ENCODE measurements around the gene ANKRD24. TPM values are rescaled to one million over a fixed set of nuclear protein-coding genes. Genes with fewer than 3 reads are reported as not detected.
"Not testable (repeated sequence)": the region's sequence is repeated elsewhere in the genome, so short reads cannot be mapped to it uniquely, and the experiment has no call there.

Gene ANKRD24
- total and polyA plus RNA-seq, 7 donors = 0.34 to 2.7 (median 0.46) TPM

DNA sequence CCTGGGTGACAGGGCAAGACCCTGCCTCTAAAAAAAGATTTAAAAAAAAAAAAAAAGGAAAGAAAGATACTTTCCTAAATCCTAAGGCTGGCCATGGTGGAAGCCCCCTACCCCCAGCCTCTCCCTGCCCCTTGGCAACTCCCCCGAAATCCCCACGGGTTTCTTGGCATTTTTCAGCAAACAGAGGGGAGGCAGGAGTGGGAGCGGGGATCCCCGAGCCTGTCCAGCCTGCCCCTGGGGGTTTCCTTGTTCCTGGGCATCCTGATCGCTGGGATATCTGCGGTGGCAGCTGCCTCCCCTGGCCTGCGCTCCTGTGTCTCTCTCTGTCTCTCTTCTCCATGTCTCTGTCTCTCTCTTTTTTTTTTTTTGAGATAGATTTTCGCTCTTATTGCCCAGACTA lies 43.4 kb downstream of the ANKRD24 start:
- WGBS, 3 donors = 64 to 73% (median 70%) methylated on average over 7 to 8 of the region's 8 CpGs
- ATAC-seq (no peak), DNase-seq (no peak)
- Histone ChIP-seq H3K9me3 (no peaks in the 10 kb centered on the region), H3K4me3 (no peak overlapping the region), H3K27me3 (ENCODE audit: insufficient read depth in 3 of 3, low read length in 2 of 3) (peaks cover 0 to 32% (median 11%) of the 10 kb centered on the region in 3 donors), H3K4me1 (no peaks in the 10 kb centered on the region), H3K27ac (no peak overlapping the region), H3K36me3 (ENCODE audit: insufficient read depth in 1 of 2, low read depth in 1 of 2) (no peaks in the 10 kb centered on the region)
- TF ChIP-seq, protein P1, sequence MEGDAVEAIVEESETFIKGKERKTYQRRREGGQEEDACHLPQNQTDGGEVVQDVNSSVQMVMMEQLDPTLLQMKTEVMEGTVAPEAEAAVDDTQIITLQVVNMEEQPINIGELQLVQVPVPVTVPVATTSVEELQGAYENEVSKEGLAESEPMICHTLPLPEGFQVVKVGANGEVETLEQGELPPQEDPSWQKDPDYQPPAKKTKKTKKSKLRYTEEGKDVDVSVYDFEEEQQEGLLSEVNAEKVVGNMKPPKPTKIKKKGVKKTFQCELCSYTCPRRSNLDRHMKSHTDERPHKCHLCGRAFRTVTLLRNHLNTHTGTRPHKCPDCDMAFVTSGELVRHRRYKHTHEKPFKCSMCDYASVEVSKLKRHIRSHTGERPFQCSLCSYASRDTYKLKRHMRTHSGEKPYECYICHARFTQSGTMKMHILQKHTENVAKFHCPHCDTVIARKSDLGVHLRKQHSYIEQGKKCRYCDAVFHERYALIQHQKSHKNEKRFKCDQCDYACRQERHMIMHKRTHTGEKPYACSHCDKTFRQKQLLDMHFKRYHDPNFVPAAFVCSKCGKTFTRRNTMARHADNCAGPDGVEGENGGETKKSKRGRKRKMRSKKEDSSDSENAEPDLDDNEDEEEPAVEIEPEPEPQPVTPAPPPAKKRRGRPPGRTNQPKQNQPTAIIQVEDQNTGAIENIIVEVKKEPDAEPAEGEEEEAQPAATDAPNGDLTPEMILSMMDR (IDR thresholded peaks at IDR 0.05) = no peak
- intact Hi-C loops (cut with DNase I) = loop anchor here in 1 of 2 donors (10.0 kb wide), 1 partner anchor 361 kb away; the partner anchor contains the start of gene ZFR2

DNA sequence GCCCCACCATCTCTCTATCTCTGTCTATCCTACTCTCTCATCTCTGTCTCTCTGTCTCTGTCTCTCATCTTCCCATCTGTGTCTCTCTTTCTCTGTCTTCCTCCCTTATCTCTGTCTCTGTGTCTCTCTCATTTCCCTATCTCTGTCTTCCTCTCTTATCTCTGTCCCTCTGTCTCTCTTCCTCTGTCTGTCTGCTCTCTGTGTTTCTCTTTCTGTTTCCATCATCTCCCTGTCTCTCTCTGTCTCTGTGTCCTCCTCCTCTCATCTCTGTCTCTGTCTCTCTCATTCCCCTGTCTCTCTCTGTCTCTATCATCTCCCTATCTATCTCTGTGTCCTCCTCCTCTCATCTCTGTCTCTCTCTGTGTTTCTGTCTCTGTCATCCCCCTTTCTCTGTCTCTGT lies 45.3 kb downstream of the ANKRD24 start:
- no peak overlapping the region for H3K4me3 ChIP-seq
- peaks cover 0 to 48% (median 11%) of the 10 kb centered on the region in 3 donors for H3K27me3 ChIP-seq (ENCODE audit: insufficient read depth in 3 of 3, low read length in 2 of 3)
- H3K36me3 ChIP-seq (ENCODE audit: insufficient read depth in 1 of 2, low read depth in 1 of 2) = no peaks in the 10 kb centered on the region
- intact Hi-C loops (cut with DNase I) = loop anchor here in 1 of 2 donors (10.0 kb wide), 1 partner anchor 363 kb away; the partner anchor contains the start of gene ZFR2
- ATAC-seq (no peak), DNase-seq (no peak)
- H3K9me3 ChIP-seq = no peaks in the 10 kb centered on the region
- H3K4me1 ChIP-seq = no peaks in the 10 kb centered on the region
- no peak overlapping the region for H3K27ac ChIP-seq
- TF ChIP-seq, protein P1 (IDR thresholded peaks at IDR 0.05) = no peak

DNA sequence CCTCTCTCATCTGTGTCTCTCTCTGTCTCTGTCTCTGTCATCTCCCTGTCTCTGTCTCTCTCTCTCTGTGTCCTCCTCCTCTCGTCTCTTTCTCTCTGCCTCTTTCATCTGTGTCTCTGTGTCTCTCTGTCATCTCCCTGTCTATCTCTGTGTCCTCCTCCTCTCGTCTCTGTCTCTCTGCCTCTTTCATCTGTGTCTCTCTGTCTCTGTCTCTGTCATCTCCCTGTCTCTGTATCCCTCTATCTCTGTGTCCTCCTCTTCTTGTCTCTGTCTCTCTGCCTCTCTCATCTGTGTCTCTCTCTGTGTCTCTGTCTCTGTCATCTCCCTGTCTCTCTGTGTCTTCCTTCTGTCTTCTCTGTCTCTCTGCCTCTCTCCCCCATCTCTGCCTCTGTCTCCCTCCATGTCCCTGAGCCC lies 46.3 kb downstream of the ANKRD24 start:
- intact Hi-C loops (cut with DNase I) = loop anchor here in 1 of 2 donors (10.0 kb wide), 1 partner anchor 364 kb away; the partner anchor contains the start of gene ZFR2
- ATAC-seq (no peak), DNase-seq (no peak)
- Histone ChIP-seq H3K4me3 (no peak overlapping the region), H3K9me3 (no peaks in the 10 kb centered on the region), H3K27ac (no peak overlapping the region), H3K36me3 (ENCODE audit: insufficient read depth in 1 of 2, low read depth in 1 of 2) (no peaks in the 10 kb centered on the region), H3K4me1 (no peaks in the 10 kb centered on the region), H3K27me3 (ENCODE audit: insufficient read depth in 3 of 3, low read length in 2 of 3) (peaks cover 0 to 57% (median 13%) of the 10 kb centered on the region in 3 donors)
- WGBS, 3 donors = 55 to 68% (median 56%) methylated on average over 2 of the region's 2 CpGs
- TF ChIP-seq, protein P1 (IDR thresholded peaks at IDR 0.05) = no peak

DNA sequence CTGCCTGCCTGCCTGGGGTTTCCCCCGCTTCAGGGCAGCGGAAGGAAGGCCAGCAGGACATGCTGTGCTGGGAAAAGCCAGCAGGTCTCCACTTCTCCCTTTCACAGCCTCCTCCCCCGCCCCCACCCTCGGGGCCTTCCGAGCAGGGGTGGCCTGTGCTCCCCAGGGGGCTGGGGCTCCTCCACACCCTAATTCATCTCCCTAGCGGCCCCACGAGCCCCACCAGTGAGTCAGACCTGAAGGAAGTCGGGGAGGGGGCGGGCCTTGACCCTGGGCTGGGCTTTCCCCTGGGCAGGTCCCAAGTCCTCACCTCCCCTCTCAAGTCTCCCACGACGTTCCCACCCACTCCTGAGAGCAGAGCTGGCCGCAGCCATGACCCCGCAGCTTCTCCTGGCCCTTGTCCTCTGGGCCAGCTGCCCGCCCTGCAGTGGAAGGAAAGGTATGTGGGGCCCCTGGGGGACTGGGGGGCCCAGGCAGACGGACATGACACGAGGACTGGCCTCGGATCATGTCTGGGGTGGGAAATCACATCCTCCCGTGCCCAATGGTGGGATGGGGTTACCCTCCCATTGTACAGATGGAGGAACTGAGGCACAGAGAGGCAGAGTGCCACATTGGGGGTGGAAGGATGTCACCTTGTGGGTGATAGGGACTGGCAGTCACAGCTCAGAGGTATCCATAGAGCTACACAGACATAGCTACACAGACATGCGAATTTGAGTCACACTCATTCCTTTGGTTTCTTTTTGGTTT lies 46.9 kb downstream of the ANKRD24 start, which contains the start of gene EBI3:
Gene EBI3 (plus strand): TSS at position 345 of the 753 bp plus-strand sequence. CDS start 28 bp downstream, at position 373.
- TF ChIP-seq, protein P1 (IDR thresholded peaks at IDR 0.05) = no peak
- 7 to 10% (median 9%) methylated on average over 18 to 19 of the region's 19 CpGs for WGBS, 3 donors
- peak in 1 of 2 donors; percentile 33 for DNase-seq
- peaks cover 0 to 62% (median 15%) of the 10 kb centered on the region in 3 donors for H3K27me3 ChIP-seq (ENCODE audit: insufficient read depth in 3 of 3, low read length in 2 of 3)
- H3K4me3 ChIP-seq = peak within 1 kb of the TSS; percentile 22
- no peaks in the 10 kb centered on the region for H3K4me1 ChIP-seq
- H3K9me3 ChIP-seq = no peaks in the 10 kb centered on the region
- no peaks in the 10 kb centered on the region for H3K36me3 ChIP-seq (ENCODE audit: insufficient read depth in 1 of 2, low read depth in 1 of 2)
- ATAC-seq = peak in 1 of 4 donors; percentile 36
- no peak within 1 kb of the TSS for H3K27ac ChIP-seq
- intact Hi-C loops (cut with DNase I) = loop anchor here in 1 of 2 donors (10.0 kb wide), 1 partner anchor 365 kb away; the partner anchor contains the start of gene ZFR2

DNA sequence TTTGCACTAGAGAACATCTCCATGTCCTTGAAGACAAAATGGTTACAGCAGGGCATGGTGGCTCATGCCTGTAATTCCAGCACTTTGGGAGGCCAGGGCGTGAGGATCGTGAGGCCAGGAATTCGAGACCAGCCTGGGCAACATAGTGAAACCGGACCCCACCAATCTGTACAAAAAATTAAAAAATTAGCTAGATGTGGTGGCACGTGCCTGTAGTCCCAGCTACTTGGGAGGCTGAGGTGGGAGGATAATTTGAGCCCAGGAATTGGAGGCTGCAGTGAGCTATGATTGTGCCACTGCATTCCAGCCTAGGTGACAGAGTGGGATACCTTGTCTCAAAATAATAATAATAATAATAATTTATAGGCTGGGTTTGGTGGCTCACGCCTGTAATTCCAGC lies 47.7 kb downstream of the ANKRD24 start:
- H3K4me3 ChIP-seq; H3K27ac ChIP-seq; H3K36me3 ChIP-seq (ENCODE audit: insufficient read depth in 1 of 2, low read depth in 1 of 2); DNase-seq; intact Hi-C loops (cut with DNase I); H3K4me1 ChIP-seq; H3K9me3 ChIP-seq; ATAC-seq: not testable (repeated sequence)
- peaks cover 0 to 68% (median 15%) of the 10 kb centered on the region in 3 donors for H3K27me3 ChIP-seq (ENCODE audit: insufficient read depth in 3 of 3, low read length in 2 of 3)
- 75 to 79% (median 78%) methylated on average over 6 of the region's 6 CpGs for WGBS, 3 donors

DNA sequence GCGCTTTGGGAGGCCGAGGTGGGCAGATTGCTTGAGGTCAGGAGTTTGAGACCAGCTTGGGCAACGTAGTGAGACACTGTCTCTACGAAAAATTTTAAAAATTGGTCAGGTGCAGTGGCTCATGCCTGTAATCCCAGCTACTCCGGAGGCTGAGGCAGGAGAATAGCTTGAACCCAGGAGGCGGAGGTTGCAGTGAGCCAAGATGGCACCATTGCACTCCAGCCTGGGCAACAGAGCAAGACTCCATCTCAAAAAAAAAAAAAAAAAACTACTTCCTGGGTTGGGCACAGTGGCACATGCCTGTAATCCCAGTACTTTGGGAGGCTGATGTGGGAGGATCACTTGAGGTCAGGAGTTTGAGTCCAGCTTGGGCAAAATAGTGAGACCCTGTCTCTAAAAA lies 49.0 kb downstream of the ANKRD24 start:
- not testable (repeated sequence) for ATAC-seq, DNase-seq
- 73 to 78% (median 75%) methylated on average over 6 of the region's 6 CpGs for whole genome bisulfite sequencing, 3 donors

DNA sequence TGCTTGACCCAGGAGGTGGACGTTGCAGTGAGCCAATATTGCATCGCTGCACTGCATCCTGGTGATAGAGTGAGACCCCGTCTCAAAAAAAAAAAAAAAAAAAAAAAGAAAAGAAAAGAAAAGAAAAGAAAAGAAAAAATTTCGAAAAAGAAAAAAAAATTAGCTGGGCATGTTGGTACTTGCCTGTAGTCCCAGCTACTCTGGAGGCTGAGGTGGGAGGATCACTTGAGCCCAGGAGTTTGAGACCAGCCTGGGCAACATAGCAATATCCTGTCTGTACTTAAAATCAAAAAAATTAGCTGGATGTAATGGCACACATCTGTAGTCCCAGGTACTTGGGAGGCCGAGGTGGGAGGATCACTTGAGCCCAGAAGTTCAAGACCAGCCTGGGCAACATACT lies 49.6 kb downstream of the ANKRD24 start:
- peaks cover 0 to 73% (median 15%) of the 10 kb centered on the region in 3 donors for H3K27me3 ChIP-seq (ENCODE audit: insufficient read depth in 3 of 3, low read length in 2 of 3)
- H3K36me3 ChIP-seq (ENCODE audit: insufficient read depth in 1 of 2, low read depth in 1 of 2); H3K27ac ChIP-seq; intact Hi-C loops (cut with DNase I); H3K4me1 ChIP-seq; H3K9me3 ChIP-seq; H3K4me3 ChIP-seq; ATAC-seq; DNase-seq: not testable (repeated sequence)
- WGBS, 3 donors = 68 to 81% (median 71%) methylated on average over 4 to 5 of the region's 5 CpGs

More for the DNA sequence above, 49.0 kb downstream of the ANKRD24 start:
- H3K27me3 ChIP-seq (ENCODE audit: insufficient read depth in 3 of 3, low read length in 2 of 3) = peaks cover 0 to 73% (median 15%) of the 10 kb centered on the region in 3 donors
- intact Hi-C loops (cut with DNase I); H3K36me3 ChIP-seq (ENCODE audit: insufficient read depth in 1 of 2, low read depth in 1 of 2); H3K27ac ChIP-seq; H3K4me1 ChIP-seq; H3K9me3 ChIP-seq; H3K4me3 ChIP-seq: not testable (repeated sequence)

All from psoas muscle (tissue), 8 donors.